Aorta (tissue), 5 donors: ENCODE measurements around the gene AKR7A3. TPM values are rescaled to one million over a fixed set of nuclear protein-coding genes. Genes with fewer than 3 reads are reported as not detected.

Source experiments
- ATAC-seq: fragments of 200-7000 bp; cut with Tn5 transposase; one replicate; pipeline ENCODE4 v1.9.1; 2022; ENCODE audit warnings: moderate library complexity; ENCODE audit not compliant: low FRiP score
- DNase-seq, 2 donors: peaks; one replicate each; pipeline ENCODE4 v3.0.0-alpha.2; 2020
- H3K27ac ChIP-seq, 2 donors: one replicate each; pipeline ENCODE4 v1.5.1; 2013; ENCODE audit warnings: low read length in 2 of 2, mild to moderate bottlenecking in 2 of 2, moderate library complexity in 2 of 2, control low read depth in 1 of 2, inconsistent platforms in 1 of 2, low read depth in 1 of 2
- H3K27me3 ChIP-seq, 2 donors: one replicate each; pipeline ENCODE4 v1.6.1; 2013; ENCODE audit warnings: control low read depth in 1 of 2, low read length in 1 of 2, mild to moderate bottlenecking in 1 of 2, moderate library complexity in 1 of 2; ENCODE audit not compliant: insufficient read depth in 2 of 2, control insufficient read depth in 1 of 2
- H3K36me3 ChIP-seq, 2 donors: one replicate each; pipeline ENCODE4 v1.6.1; 2013; ENCODE audit warnings: control low read depth in 1 of 2, low read length in 1 of 2, mild to moderate bottlenecking in 1 of 2; ENCODE audit not compliant: insufficient read depth in 2 of 2, control insufficient read depth in 1 of 2
- H3K4me1 ChIP-seq, 2 donors: one replicate each; pipeline ENCODE4 v1.6.1; 2013; ENCODE audit warnings: low read length in 2 of 2, control low read depth in 1 of 2, mild to moderate bottlenecking in 1 of 2, moderate library complexity in 1 of 2; ENCODE audit not compliant: insufficient read depth in 2 of 2, control insufficient read depth in 1 of 2
- H3K4me3 ChIP-seq, 2 donors: one replicate each; pipeline ENCODE4 v1.5.1; 2013; ENCODE audit warnings: low read length in 2 of 2, control low read depth in 1 of 2, mild to moderate bottlenecking in 1 of 2
- H3K9me3 ChIP-seq: one replicate; pipeline ENCODE4 v1.6.1; 2013; ENCODE audit warnings: mild to moderate bottlenecking, low read length; ENCODE audit not compliant: control insufficient read depth
- WGBS, 2 donors: extraction: QIAGEN DNeasy Blood & Tissue Kit; methylation state at CpG; one replicate each; pipeline ENCODE4 v1.1.7; 2013; 5-methylcytosine and 5-hydroxymethylcytosine counted together
- intact Hi-C, 2 donors: fragments of 100-400 bp; cut with DNase I; formaldehyde crosslinking; loops; one replicate each; pipeline versions ENCODE4 v1.14.2 to v1.15.0; 2022
- polyA plus RNA-seq, 2 donors: library from polyadenylated mRNA; stranded (reverse); fragments of 200-250 nt; gene quantifications; one replicate each; pipeline ENCODE4 v1.2.3, GENCODE V29; 2013
- total RNA-seq, 2 donors: library from RNA; stranded (reverse); fragmentation: NEBNext Ultra II Directional; extraction: Animal tissue kit (Norgen Biotek cat#: 25700); gene quantifications; one replicate each; pipeline ENCODE4 v1.2.1, GENCODE V29; 2021
- donor health status: healthy with polysubstance abuse.
- donor health status: Bipolar disorder and iron deficiency.
- donor health status: DM: no; HTN: no; CAD: no.
- donor health status: DM: no; HTN: no; CAD: no.
- donor health status: DM: yes; HTN: yes; CAD: no.

AKR7A3 gene
- total and polyA plus RNA-seq, 4 donors, result 1.2 to 99.8 (median 2.1) TPM

DNA sequence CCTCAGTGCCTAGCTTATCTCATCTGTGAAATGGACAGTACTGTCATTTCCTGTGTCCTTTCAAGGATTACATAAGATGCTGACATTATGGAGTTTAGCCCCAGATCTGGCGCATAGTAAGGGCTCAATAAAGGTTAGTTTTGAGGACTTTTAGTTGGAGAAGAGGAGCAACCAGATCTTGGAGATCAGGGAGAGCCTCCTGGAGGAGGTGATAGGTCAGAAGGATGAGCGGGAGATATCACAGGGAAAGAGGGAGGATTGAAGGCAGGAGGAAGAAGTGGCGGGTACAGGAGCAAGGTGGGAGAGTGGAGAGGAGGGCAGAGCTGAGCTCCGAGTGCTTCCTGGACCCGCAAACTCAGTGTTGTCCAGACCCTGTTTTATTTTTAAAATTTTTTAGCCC is 41.0 kb upstream of the AKR7A3 start:
- no peaks in the 10 kb centered on the region for H3K4me1 ChIP-seq
- DNase-seq, result no peak
- no peak overlapping the region for H3K4me3 ChIP-seq
- 85 to 90% methylated on average over 5 of the region's 5 CpGs for WGBS, 2 donors
- intact Hi-C loops, result no loop called here
- no peaks in the 10 kb centered on the region for H3K36me3 ChIP-seq
- no peaks in the 10 kb centered on the region for H3K9me3 ChIP-seq
- no peak for ATAC-seq
- no peak overlapping the region for H3K27ac ChIP-seq
- H3K27me3 ChIP-seq, result no peaks in the 10 kb centered on the region

DNA sequence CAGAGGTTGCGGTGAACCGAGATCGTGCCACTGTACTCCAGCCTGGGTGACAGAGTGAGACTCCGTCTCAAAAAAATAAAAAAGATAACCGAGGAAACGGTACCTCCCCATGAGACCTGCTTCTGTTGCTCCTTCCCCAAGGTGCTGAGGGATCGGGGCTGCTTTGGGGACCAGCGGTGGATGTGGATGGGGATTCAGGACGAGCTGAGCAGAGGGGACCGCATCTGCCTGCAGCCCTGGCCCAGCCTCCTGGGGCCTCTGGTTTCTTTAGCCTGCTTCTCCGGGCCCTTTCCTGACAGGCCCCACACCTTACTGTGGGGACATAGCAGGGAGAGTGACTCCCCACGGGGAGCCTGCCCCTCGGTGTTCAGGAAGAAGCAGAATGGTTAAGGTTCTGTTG is 40.6 kb upstream of the AKR7A3 start:
- DNase-seq, result no peak
- H3K4me1 ChIP-seq, result no peaks in the 10 kb centered on the region
- no peaks in the 10 kb centered on the region for H3K9me3 ChIP-seq
- intact Hi-C loops, result no loop called here
- H3K27ac ChIP-seq, result no peak overlapping the region
- 84 to 85% methylated on average over 13 of the region's 13 CpGs for WGBS, 2 donors
- no peak overlapping the region for H3K4me3 ChIP-seq
- H3K36me3 ChIP-seq, result no peaks in the 10 kb centered on the region
- no peak for ATAC-seq
- H3K27me3 ChIP-seq, result no peaks in the 10 kb centered on the region

DNA sequence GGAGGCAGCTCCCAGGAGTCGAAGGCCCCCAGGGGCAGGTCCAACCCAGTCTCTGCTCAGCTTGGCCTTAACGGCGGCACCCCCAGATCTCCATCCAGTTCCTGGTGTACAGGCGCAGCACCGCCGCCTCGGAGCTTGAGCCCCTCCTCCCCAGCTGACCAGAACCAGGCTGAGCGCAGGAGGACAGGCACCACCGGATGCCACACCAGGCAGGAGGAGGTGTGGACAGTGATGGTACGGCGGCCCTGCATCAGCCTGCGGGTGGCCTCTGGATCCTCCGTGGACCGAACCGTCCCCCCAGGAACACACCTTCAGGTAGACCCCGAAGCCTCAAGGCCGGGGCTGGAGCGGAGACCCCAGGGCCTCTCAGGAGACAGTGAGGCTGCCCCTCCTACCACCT is 39.9 kb upstream of the AKR7A3 start:
- Histone ChIP-seq H3K4me1 (no peaks in the 10 kb centered on the region), H3K4me3 (no peak overlapping the region), H3K27me3 (no peaks in the 10 kb centered on the region), H3K27ac (no peak overlapping the region), H3K9me3 (no peaks in the 10 kb centered on the region), H3K36me3 (no peaks in the 10 kb centered on the region)
- intact Hi-C loops, result no loop called here
- WGBS, 2 donors, result 90 to 94% methylated on average over 10 to 18 of the region's 18 CpGs
- DNase-seq (no peak), ATAC-seq (no peak)

DNA sequence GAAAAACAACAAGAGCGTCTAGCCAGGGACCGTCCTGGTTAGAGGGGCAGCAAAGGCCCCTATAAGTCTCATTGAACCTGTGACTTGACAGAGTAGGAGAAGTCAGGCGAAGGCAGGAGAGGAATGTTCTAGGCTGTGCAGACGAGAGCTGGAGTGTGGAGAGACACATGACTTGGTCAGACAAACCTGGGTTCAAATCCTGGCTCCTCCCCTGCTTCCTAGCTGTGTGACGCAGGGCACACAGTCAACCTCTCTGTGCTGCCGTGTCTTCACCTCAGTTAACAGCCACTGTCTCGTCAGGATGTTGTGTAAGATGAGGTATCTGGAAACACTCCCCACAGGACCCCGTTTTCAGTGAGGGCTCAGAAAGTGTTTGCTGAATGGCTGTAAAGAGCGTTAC is 39.2 kb upstream of the AKR7A3 start:
- no peaks in the 10 kb centered on the region for H3K4me1 ChIP-seq
- no peak overlapping the region for H3K4me3 ChIP-seq
- H3K9me3 ChIP-seq, result no peaks in the 10 kb centered on the region
- H3K27me3 ChIP-seq, result no peaks in the 10 kb centered on the region
- intact Hi-C loops, result no loop called here
- WGBS, 2 donors, result 84 to 85% methylated on average over 9 of the region's 9 CpGs
- ATAC-seq, result no peak
- no peaks in the 10 kb centered on the region for H3K36me3 ChIP-seq
- DNase-seq, result no peak
- no peak overlapping the region for H3K27ac ChIP-seq

DNA sequence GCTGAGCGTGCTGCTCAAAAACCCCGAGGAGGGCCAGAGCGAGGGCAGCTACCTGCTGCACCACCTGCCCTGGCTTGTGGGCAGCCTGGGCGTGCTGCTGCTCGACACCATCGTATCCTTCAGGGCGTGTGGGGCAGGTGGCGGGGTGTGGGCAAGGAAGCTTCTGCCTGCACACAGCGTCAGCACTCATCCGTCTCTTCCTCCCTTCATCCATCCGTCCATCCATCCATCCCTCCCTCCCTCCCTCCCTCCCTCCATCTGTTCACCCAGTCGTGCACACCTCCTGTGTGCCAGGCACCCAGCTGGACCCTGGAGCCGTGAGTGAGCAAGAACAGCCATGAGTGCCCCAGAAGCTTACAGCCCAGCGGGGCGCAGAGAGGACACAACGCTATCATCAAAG is 38.7 kb upstream of the AKR7A3 start:
- no peaks in the 10 kb centered on the region for H3K27me3 ChIP-seq
- H3K4me3 ChIP-seq, result no peak overlapping the region
- intact Hi-C loops, result no loop called here
- DNase-seq (no peak), ATAC-seq (no peak)
- 79 to 86% methylated on average over 16 of the region's 16 CpGs for WGBS, 2 donors
- no peaks in the 10 kb centered on the region for H3K4me1 ChIP-seq
- H3K36me3 ChIP-seq, result no peaks in the 10 kb centered on the region
- no peaks in the 10 kb centered on the region for H3K9me3 ChIP-seq
- H3K27ac ChIP-seq, result no peak overlapping the region

DNA sequence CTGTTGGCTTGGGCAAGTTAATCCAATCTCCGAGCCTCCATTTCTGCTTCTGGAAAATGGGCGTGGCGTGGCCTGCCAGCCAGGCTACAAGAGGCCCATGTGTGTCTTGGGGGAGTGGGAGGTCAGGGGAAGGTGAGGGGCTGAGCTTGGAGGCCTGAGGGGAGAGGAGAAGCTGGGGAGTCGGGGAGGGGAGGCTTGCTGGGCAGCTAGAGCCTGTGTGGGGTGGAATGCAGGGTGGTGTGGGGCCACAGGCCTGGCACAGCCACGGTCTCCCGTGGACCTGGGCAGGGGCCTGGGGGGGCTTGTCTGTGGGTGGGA is 38.1 kb upstream of the AKR7A3 start:
- Histone ChIP-seq H3K9me3 (no peaks in the 10 kb centered on the region), H3K4me1 (no peaks in the 10 kb centered on the region), H3K27ac (no peak overlapping the region), H3K27me3 (no peaks in the 10 kb centered on the region), H3K4me3 (no peak overlapping the region), H3K36me3 (no peaks in the 10 kb centered on the region)
- DNase-seq (no peak), ATAC-seq (no peak)
- intact Hi-C loops, result no loop called here
- WGBS, 2 donors, result 84 to 88% methylated on average over 6 of the region's 6 CpGs

DNA sequence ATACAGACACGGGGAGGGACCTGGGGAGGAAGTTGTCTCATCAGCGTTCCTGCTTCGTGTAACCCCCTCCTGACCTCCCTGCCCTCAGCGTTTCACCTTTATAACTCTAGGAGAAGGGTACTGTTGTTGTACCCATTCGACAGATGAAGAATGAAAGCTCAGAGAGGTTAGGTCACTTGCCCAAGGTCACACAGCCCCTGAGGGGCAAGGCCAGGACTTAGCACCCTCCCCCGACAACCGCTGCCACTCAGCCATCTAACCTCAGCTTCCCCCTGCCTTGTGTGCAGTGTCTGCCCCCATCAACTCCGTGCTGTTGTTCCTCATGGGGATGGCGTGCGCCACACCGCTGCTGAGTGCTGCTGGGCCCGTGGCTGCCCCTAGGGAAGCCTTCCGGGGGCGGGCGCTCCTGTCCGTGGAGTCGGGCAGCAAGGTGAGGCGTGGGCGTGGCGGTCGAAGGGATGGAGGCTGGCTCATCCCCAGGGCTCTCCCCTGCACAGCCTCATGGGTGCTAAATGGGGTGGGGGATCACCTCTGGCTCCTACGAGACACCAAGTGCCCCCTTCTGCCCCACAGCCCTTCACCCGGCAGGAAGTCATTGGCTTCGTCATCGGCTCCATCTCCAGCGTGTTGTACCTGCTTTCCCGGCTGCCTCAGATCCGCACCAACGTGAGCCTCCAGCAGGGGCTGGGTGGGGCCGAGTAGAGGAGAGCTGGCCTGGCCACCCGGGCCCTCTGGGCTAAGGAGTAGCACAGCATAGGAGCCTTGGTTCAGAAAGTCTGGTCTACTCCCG is 37.6 kb upstream of the AKR7A3 start:
- H3K36me3 ChIP-seq, result no peaks in the 10 kb centered on the region
- H3K4me1 ChIP-seq, result no peaks in the 10 kb centered on the region
- H3K27ac ChIP-seq, result no peak overlapping the region
- H3K4me3 ChIP-seq, result no peak overlapping the region
- ATAC-seq (no peak), DNase-seq (no peak)
- H3K9me3 ChIP-seq, result no peaks in the 10 kb centered on the region
- intact Hi-C loops, result no loop called here
- WGBS, 2 donors, result 85 to 87% methylated on average over 32 of the region's 32 CpGs
- H3K27me3 ChIP-seq, result no peaks in the 10 kb centered on the region

DNA sequence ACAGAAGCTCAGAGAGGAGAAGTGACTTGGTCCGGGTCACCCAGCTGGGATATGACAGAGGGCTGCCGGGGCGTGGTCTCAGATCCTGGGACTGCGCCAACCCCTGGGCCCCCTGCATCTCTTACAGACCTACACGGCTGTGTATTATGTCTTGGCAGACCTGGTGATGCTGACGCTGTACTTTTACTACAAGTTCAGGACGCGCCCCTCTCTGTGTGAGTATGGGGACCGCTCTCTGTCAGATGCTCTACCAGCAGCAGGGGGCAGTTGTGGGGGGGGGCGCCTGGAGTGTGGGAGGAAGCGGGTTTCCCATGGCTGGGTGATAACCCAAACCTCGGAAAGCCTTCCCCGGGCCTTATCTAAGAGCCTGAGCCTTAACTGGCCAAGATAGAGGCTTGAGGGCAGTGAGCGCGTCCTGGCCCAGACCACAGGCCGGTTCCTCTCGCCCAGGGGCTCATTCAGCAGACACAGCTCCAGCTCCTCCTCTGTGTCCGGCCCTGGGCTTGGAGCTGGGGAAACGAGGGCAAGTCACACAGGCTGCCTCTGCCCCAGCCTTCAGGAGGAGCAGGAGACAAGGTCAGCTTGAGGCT is 36.9 kb upstream of the AKR7A3 start:
- Histone ChIP-seq H3K27me3 (no peaks in the 10 kb centered on the region), H3K27ac (no peak overlapping the region), H3K36me3 (no peaks in the 10 kb centered on the region), H3K4me3 (no peak overlapping the region), H3K4me1 (no peaks in the 10 kb centered on the region), H3K9me3 (no peaks in the 10 kb centered on the region)
- WGBS, 2 donors, result 83 to 88% methylated on average over 19 of the region's 19 CpGs
- no peak for ATAC-seq
- DNase-seq, result no peak
- intact Hi-C loops, result no loop called here

DNA sequence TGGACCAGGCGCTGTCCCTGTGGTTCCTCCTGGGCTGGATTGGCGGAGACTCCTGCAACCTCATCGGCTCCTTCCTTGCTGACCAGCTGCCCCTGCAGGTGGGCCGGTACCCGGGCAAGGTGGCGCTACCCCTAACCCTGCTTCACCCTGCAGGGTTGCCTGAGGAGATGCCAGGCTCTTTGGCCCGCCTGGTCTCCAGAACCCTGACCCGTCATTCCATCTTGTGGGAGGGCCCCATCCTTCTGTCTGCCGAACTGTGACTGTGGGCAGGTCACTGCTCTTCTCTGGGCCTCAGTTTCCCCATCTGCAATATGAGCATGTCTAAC is 36.1 kb upstream of the AKR7A3 start:
- Histone ChIP-seq H3K27ac (no peak overlapping the region), H3K4me3 (no peak overlapping the region), H3K4me1 (no peaks in the 10 kb centered on the region), H3K36me3 (no peaks in the 10 kb centered on the region), H3K9me3 (no peaks in the 10 kb centered on the region), H3K27me3 (no peaks in the 10 kb centered on the region)
- DNase-seq (no peak), ATAC-seq (no peak)
- WGBS, 2 donors, result 94 to 98% methylated on average over 9 of the region's 9 CpGs
- intact Hi-C loops, result no loop called here
